ENCODE measurements around the gene MYH16.
"Not testable (repeated sequence)": the region's sequence is repeated elsewhere in the genome, so short reads cannot be mapped to it uniquely, and the experiment has no call there.

Gene MYH16

GRCh38 chr7:99305473-99306260 is 33.0 kb downstream of the MYH16 start:
- DNase-seq: no peak

DNA sequence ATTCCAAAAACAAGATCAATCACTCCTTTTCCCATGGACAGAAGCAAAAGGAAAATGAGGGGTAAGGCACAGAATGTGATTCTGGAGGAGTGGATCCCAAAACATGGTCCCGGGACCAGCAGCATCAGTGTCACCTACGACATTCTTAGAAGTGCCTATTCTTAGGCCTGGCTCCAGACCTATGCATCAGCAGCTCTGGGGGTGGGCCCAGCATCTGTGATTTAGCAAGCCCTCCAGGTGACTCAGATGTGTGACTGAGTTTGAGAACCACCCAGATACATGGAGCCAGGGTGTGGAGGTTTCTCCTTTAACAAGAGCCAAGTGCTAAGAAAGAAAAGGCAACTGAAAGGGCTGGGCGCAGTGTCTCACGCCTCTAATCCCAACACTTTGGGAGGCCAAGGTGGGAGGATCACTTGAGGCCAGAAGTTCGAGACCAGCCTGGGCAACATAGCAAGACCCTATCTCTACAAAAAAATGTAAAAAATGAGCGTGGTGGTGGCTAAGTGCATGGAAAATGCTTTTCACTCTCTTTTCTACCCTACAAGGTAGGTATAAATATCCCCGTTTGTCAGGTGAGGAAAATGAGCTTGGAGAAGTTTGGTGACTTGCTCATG is 35.9 kb downstream of the MYH16 start:
- DNase-seq: no peak

DNA sequence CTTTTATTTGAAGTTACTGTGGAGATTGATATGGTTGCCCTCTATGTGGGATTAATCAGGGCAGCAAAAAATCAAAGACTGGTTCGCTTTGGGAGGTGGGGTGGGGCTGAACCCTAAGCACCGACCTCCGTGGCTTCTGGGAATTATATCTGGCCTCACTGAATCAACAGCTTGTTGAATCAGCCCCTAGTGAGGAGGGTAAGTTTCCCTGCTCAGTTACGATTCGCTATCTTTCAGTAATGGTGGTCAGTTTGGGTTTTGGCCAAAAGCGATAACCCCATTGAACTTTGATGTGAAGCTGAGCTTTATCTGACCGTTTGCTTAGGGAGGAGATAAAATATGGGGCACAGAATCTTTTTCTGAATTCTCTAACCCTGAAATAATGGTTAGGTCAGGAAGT is 36.5 kb downstream of the MYH16 start:
- DNase-seq: no peak

GRCh38 chr7:99310004-99310403 is 37.4 kb downstream of the MYH16 start:
- DNase-seq: no peak

GRCh38 chr7:99311702-99312101 is 39.1 kb downstream of the MYH16 start:
- no peak for DNase-seq

GRCh38 chr7:99312316-99313203 is 39.9 kb downstream of the MYH16 start:
- peak; percentile 43 for DNase-seq

- DNase-seq: no peak
These were observed 40.5 kb downstream of the MYH16 start for GRCh38 chr7:99313204-99313573.

GRCh38 chr7:99314504-99314903 is 41.9 kb downstream of the MYH16 start:
- DNase-seq: no peak

DNA sequence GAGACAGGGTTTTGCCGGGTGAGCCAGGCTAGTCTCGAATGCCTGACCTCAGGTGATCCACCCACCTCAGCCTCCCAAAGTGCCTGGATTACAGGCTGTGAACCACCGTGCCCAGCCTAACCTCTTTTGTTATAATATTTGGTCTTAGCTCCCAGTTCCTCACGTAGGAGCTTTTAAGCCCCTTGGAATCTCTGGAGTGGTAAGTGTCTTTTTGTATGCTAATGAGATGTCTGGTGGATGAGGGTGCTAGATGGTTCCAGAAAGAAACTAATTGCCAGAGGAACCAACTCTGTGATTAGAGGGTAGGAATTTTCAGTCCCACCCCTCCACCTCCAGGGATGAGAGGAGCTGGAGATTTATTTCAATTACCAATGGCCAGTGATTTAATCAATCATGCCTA is 47.7 kb downstream of the MYH16 start:
- no peak for DNase-seq

- DNase-seq: not testable (repeated sequence)
These were observed 50.0 kb downstream of the MYH16 start for GRCh38 chr7:99322659-99323058.

DNA sequence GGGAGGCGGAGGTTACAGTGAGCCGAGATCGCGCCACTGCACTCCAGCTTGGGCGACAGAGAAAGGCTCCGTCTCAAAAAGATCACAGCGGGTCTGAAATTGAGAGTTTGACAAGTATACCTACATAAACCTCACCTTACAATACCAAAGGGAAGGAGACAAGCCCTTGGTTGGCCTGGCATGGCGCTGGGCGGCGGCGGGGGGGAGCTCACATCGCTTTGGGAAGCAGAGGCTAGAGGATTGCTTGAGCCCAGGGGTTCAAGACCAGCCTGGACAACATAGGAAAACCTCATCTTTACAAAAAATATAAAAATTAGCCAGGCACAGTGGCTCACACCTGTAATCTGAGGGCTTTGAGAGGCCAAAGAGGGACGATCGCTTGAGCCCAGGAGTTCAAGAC is 51.9 kb downstream of the MYH16 start:
- DNase-seq: no peak

- DNase-seq: no peak
These were observed 52.4 kb downstream of the MYH16 start for GRCh38 chr7:99325001-99325493.

GRCh38 chr7:99325592-99326407 is 53.2 kb downstream of the MYH16 start, which contains the start of gene ARPC1A:
Gene ARPC1A (plus strand): TSS chr7:99325898. CDS start chr7:99333354, 7,456 bp downstream.
- peak; percentile 91 for DNase-seq

GRCh38 chr7:99326408-99326782 is 53.8 kb downstream of the MYH16 start:
- no peak for DNase-seq

DNA sequence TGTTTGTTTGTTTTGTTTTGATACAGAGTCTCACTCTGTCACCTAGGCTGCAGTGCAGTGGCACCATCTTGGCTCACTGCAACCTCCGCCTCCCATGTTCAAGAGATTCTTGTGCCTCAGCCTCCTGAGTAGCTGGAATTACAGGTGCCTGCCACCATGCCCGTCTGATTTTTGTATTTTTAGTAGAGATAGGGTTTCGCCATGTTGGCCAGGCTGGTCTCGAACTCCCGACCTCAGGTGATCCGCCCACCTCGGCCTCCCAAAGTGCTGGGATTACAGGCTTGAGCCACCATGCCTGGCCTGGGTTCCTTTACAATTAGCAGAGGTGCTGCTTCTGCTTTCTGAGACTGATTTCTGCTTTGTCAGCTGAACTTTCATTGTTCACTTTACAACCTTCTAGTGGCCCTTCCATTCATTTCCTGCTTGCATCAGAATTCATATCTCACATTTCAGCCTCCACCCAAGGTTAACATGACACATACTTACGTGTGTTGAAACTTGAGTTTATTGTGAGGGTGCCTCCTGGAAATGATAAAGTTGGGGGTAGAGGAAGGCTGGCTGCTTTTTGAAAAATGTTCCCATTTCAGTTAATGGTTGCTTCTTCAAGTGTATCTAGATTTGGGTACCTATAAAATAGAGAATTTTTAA is 57.8 kb downstream of the MYH16 start:
- not testable (repeated sequence) for DNase-seq

DNA sequence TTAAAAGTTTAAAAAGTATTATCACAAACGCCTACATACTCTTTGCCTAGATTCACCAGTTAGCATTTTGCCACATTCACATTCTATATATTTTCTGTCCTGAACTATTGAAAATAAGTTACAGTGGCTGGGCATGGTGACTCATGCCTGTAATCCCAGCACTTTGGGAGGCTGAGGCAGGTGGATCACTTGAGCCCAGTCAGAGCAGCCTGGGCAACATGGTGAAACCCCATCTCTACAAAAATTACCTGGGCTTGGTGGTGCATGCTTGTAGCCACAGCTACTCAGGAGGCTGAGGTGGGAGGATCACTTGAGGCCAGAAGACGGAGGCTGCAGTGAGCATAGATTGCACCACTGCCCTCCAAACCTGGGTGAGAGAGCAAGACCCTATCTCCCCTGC is 58.4 kb downstream of the MYH16 start:
- no peak for DNase-seq

DNA sequence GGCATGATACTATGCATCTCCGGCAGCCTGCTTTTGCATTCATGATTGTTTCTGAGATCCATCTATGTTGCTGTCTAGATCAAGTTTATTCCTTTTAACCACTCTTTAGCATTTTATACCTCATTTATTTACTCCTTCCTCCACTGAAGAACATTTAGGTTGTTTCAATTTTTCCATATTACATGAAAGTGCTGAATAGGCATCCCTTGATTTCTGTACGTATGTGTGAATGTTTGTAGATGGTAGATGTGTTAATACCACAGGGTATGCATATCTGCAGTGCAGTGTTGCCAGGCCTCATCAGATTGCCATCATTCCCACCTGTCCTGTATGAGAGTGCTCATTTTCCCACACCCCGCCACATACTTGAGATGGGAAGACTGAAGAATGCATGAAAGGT is 67.0 kb downstream of the MYH16 start:
- DNase-seq: no peak

- DNase-seq: no peak
These were observed 68.0 kb downstream of the MYH16 start for GRCh38 chr7:99340659-99341058.

DNA sequence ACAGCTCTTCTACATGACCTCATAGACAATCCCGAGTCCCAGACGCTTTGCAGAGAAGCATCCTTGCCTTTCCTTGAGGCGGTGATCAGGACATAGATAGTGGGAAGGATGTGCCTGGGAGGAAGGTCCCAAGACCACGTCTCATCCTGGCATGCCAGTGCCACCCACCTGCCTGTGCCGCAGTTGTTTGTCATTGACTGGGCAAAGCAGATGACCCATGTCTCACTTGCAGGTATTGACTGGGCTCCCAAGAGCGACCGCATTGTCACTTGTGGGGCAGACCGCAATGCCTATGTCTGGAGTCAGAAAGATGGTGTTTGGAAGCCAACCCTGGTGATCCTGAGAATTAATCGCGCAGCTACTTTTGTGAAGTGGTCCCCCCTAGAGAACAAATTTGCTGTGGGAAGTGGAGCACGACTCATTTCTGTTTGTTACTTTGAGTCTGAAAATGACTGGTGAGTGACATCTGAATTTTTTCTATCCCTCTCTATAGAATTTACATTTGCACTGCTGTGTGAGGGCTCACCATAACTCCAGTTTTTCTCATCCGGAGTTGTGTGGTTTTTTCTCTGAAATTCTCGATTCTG is 71.5 kb downstream of the MYH16 start:
- no peak for DNase-seq

- DNase-seq: not testable (repeated sequence)
These were observed 78.0 kb downstream of the MYH16 start for GRCh38 chr7:99350641-99351040.

DNA sequence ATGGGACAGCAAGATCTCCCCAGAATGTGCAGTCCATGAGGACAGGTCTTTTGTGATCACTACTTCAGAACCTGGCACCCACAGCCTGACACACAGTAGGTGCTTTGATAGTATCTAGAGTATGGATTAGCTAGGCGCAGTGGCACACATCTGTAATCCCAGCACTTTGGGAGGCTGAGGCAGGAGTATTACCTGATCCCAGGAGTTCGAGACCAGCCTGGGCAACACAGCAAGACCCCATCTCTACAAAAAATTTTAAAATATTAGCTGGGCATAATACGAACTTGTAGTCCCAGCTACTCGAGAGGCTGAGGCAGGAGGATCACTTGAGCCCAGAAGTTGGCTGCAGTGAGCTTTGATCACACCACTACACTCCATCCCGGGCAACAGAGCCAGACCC is 79.6 kb downstream of the MYH16 start:
- no peak for DNase-seq

Data from right kidney (tissue), 1 donor.